CD14-positive monocyte (primary cell): ENCODE data around the gene MORC2. TPM values are rescaled to one million over a fixed set of nuclear protein-coding genes. Genes with fewer than 3 reads are reported as not detected.

Source experiments
- DNase-seq, 3 donors: peaks; one replicate each; pipeline ENCODE4 v3.0.0-alpha.2; 2011 to 2022
- H2AFZ ChIP-seq: 2 replicates; pipeline ENCODE4 v1.6.0; 2012; ENCODE audit warnings: mild to moderate bottlenecking, low read depth, low read length, inconsistent platforms; ENCODE audit not compliant: insufficient read depth, poor library complexity, severe bottlenecking
- H3K27ac ChIP-seq, 2 donors: 1 replicate in 1 of 2; 2 replicates in 1 of 2; pipeline ENCODE4 v1.5.1; 2012 to 2013; ENCODE audit warnings: low read length in 2 of 2, control low read depth in 1 of 2, inconsistent platforms in 1 of 2, low read depth in 1 of 2, mild to moderate bottlenecking in 1 of 2
- H3K27me3 ChIP-seq, 2 donors: one replicate each; pipeline versions ENCODE4 v1.6.0 to v1.6.1; 2011 to 2013; ENCODE audit warnings: low read length in 2 of 2; ENCODE audit not compliant: control insufficient read depth in 2 of 2, insufficient read depth in 2 of 2
- H3K36me3 ChIP-seq, 2 donors: replicated peaks in 1 of 2; 1 replicate in 1 of 2; 2 replicates in 1 of 2; pipeline versions ENCODE4 v1.5.1 to v1.6.1; 2012 to 2013; ENCODE audit warnings: low read length in 2 of 2, control low read depth in 1 of 2, inconsistent platforms in 1 of 2, mild to moderate bottlenecking in 1 of 2; ENCODE audit not compliant: insufficient read depth in 2 of 2, control insufficient read depth in 1 of 2
- H3K4me1 ChIP-seq, 2 donors: 1 replicate in 1 of 2; 2 replicates in 1 of 2; pipeline versions ENCODE4 v1.5.1 to v1.6.1; 2012 to 2013; ENCODE audit warnings: low read length in 2 of 2, control low read depth in 1 of 2, inconsistent platforms in 1 of 2, mild to moderate bottlenecking in 1 of 2, moderate library complexity in 1 of 2; ENCODE audit not compliant: insufficient read depth in 2 of 2, control insufficient read depth in 1 of 2
- H3K4me2 ChIP-seq: replicated peaks from 2 replicates; pipeline ENCODE3; 2012; ENCODE audit warnings: low read length, moderate library complexity, mild to moderate bottlenecking; ENCODE audit not compliant: poor library complexity, severe bottlenecking; ENCODE audit errors: extremely low read depth
- H3K4me3 ChIP-seq, 3 experiments: fragments of 200-600 bp in 1 of 3; sonication (generic) in 1 of 3; replicated peaks in 1 of 3; 1 replicate in 2 of 3; 2 replicates in 1 of 3; pipeline ENCODE4 v1.5.1; 2011 to 2013; ENCODE audit warnings: low read length in 3 of 3, mild to moderate bottlenecking in 3 of 3, control low read depth in 2 of 3, low read depth in 2 of 3, inconsistent platforms in 1 of 3, moderate library complexity in 1 of 3
- H3K79me2 ChIP-seq: 2 replicates; pipeline ENCODE4 v1.6.0; 2012; ENCODE audit warnings: mild to moderate bottlenecking, control low read depth, inconsistent platforms, low read length, moderate library complexity; ENCODE audit not compliant: insufficient read depth
- H3K9ac ChIP-seq: 2 replicates; pipeline ENCODE4 v1.6.0; 2017; ENCODE audit warnings: low read length, mild to moderate bottlenecking; ENCODE audit not compliant: insufficient read depth, poor library complexity, severe bottlenecking
- H3K9me3 ChIP-seq, 2 donors: replicated peaks in 1 of 2; 1 replicate in 1 of 2; 2 replicates in 1 of 2; pipeline versions ENCODE4 v1.5.1 to v1.6.1; 2012 to 2013; ENCODE audit warnings: low read length in 2 of 2, control low read depth in 1 of 2; ENCODE audit not compliant: control insufficient read depth in 1 of 2, insufficient read depth in 1 of 2
- H4K20me1 ChIP-seq: 2 replicates; pipeline ENCODE4 v1.6.0; 2012; ENCODE audit warnings: mild to moderate bottlenecking, low read length, control low read depth, moderate library complexity; ENCODE audit not compliant: insufficient read depth
- H3K27ac Mint-ChIP-seq, 7 donors: one replicate each; pipeline ENCODE4 v1.8.0; 2020; ENCODE audit warnings: mild to moderate bottlenecking in 7 of 7, mixed read lengths in 7 of 7, moderate library complexity in 6 of 7, inconsistent platforms in 2 of 7
- H3K27me3 Mint-ChIP-seq, 3 donors: one replicate each; pipeline ENCODE4 v1.8.0; 2021 to 2022; ENCODE audit warnings: low read depth in 3 of 3, mild to moderate bottlenecking in 3 of 3, mixed read lengths in 3 of 3, moderate library complexity in 3 of 3, inconsistent platforms in 1 of 3
- H3K36me3 Mint-ChIP-seq, 2 donors: one replicate each; pipeline ENCODE4 v1.8.0; 2020; ENCODE audit warnings: mixed read lengths in 2 of 2, inconsistent platforms in 1 of 2, mild to moderate bottlenecking in 1 of 2
- H3K4me1 Mint-ChIP-seq: one replicate; pipeline ENCODE4 v1.8.0; 2020; ENCODE audit warnings: mild to moderate bottlenecking, mixed read lengths
- H3K4me3 Mint-ChIP-seq, 2 donors: one replicate each; pipeline ENCODE4 v1.8.0; 2020; ENCODE audit warnings: mild to moderate bottlenecking in 2 of 2, mixed read lengths in 2 of 2, moderate library complexity in 1 of 2
- H3K9me3 Mint-ChIP-seq, 7 donors: one replicate each; pipeline ENCODE4 v1.8.0; 2020 to 2022; ENCODE audit warnings: mixed read lengths in 7 of 7, mild to moderate bottlenecking in 6 of 7, moderate library complexity in 6 of 7, inconsistent platforms in 2 of 7
- WGBS: methylation state at CpG from one replicate; pipeline ENCODE4 v1.1.5; 2013; ENCODE audit warnings: missing lambda C conversion rate; ENCODE audit not compliant: insufficient coverage; 5-methylcytosine and 5-hydroxymethylcytosine counted together
- intact Hi-C, 2 donors: fragments of 100-400 bp; cut with micrococcal nuclease; formaldehyde crosslinking; loops; one replicate each; pipeline versions ENCODE4 v1.15.0 to v1.15.1; 2023
- polyA plus RNA-seq, 3 donors: library from polyadenylated mRNA; depleted of rRNA in 1 of 3; unstranded in 2 of 3; stranded (reverse) in 1 of 3; fragments of 300-500 nt in 2 of 3; fragments of >200 nt in 1 of 3; fragmentation: Illumina TruSeq in 2 of 3; gene quantifications; 1 replicate in 2 of 3; 2 replicates in 1 of 3; pipeline ENCODE4 v1.2.3, GENCODE V29; 2012 to 2021
- TF ChIP-seq, protein P1 (sequence below): fragments of 200-600 bp; IDR thresholded peaks from one replicate; pipeline ENCODE4 v1.8.0; 2022; ENCODE audit warnings: antibody characterized with exemption, mild to moderate bottlenecking

Gene MORC2
- polyA plus RNA-seq, 3 donors = 2.1 to 6.0 (median 2.4) TPM

- no peaks in the 10 kb centered on the region for H4K20me1 ChIP-seq
- Mint-ChIP-seq H3K4me3 (no peak overlapping the region), H3K36me3 (no peaks in the 10 kb centered on the region), H3K4me1 (no peaks in the 10 kb centered on the region), H3K27me3 (peaks cover 0 to 6% (median 2%) of the 10 kb centered on the region in 3 donors), H3K9me3 (no peaks in the 10 kb centered on the region), H3K27ac (no peak overlapping the region)
- no peaks in the 10 kb centered on the region for H3K9me3 ChIP-seq
- intact Hi-C loops = no loop called here
- DNase-seq = no peak
- H2AFZ ChIP-seq = no peak overlapping the region
- no peaks in the 10 kb centered on the region for H3K27me3 ChIP-seq
- peaks cover 0 to 3% of the 10 kb centered on the region in 2 donors for H3K36me3 ChIP-seq
- H3K27ac ChIP-seq = no peak overlapping the region
- 98% methylated on average over 4 of the region's 5 CpGs for WGBS
- no peaks in the 10 kb centered on the region for H3K4me1 ChIP-seq
- no peaks in the 10 kb centered on the region for H3K79me2 ChIP-seq
- H3K9ac ChIP-seq = no peak overlapping the region
- TF ChIP-seq, protein P1, sequence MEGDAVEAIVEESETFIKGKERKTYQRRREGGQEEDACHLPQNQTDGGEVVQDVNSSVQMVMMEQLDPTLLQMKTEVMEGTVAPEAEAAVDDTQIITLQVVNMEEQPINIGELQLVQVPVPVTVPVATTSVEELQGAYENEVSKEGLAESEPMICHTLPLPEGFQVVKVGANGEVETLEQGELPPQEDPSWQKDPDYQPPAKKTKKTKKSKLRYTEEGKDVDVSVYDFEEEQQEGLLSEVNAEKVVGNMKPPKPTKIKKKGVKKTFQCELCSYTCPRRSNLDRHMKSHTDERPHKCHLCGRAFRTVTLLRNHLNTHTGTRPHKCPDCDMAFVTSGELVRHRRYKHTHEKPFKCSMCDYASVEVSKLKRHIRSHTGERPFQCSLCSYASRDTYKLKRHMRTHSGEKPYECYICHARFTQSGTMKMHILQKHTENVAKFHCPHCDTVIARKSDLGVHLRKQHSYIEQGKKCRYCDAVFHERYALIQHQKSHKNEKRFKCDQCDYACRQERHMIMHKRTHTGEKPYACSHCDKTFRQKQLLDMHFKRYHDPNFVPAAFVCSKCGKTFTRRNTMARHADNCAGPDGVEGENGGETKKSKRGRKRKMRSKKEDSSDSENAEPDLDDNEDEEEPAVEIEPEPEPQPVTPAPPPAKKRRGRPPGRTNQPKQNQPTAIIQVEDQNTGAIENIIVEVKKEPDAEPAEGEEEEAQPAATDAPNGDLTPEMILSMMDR = no peak
- no peak overlapping the region for H3K4me3 ChIP-seq
- no peak overlapping the region for H3K4me2 ChIP-seq
Measured at GRCh38 chr22:30887861-30888260, 80.7 kb downstream of the MORC2 start.

DNA sequence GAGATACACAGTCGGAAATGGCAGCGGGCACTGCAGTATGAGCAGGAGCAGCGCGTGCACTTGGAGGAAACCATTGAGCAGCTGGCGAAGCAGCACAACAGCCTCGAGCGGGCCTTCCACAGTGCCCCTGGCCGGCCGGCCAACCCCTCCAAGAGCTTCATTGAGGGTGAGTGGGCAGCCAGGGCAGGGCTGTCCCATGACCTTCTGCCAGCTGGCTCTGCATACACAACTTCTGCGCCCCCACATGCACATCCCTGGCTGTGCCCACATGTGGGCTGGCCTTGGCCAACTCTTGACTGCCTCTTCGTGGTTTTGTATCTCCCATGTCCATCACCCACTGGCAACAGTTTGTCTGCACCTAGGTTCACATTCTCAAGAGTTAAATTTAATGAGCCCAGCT lies 81.1 kb downstream of the MORC2 start:
- H3K9me3 ChIP-seq = no peaks in the 10 kb centered on the region
- H2AFZ ChIP-seq = no peak overlapping the region
- no peak for DNase-seq
- WGBS = 98% methylated on average over 11 of the region's 11 CpGs
- H3K4me2 ChIP-seq = no peak overlapping the region
- H4K20me1 ChIP-seq = no peaks in the 10 kb centered on the region
- no peaks in the 10 kb centered on the region for H3K4me1 ChIP-seq
- H3K9ac ChIP-seq = no peak overlapping the region
- no peaks in the 10 kb centered on the region for H3K9me3 Mint-ChIP-seq
- no peaks in the 10 kb centered on the region for H3K36me3 Mint-ChIP-seq
- no peaks in the 10 kb centered on the region for H3K27me3 ChIP-seq
- no peaks in the 10 kb centered on the region for H3K36me3 ChIP-seq
- no peaks in the 10 kb centered on the region for H3K4me1 Mint-ChIP-seq
- no peaks in the 10 kb centered on the region for H3K79me2 ChIP-seq
- peaks cover 0 to 6% (median 2%) of the 10 kb centered on the region in 3 donors for H3K27me3 Mint-ChIP-seq
- no peak overlapping the region for H3K27ac ChIP-seq
- TF ChIP-seq, protein P1 = no peak
- no peak overlapping the region for H3K4me3 Mint-ChIP-seq
- intact Hi-C loops = no loop called here
- H3K4me3 ChIP-seq = no peak overlapping the region
- H3K27ac Mint-ChIP-seq = no peak overlapping the region
